Peyer's patch (tissue), 4 donors: ENCODE results near the gene ACOT7.

Experiments used
- POLR2A ChIP-seq, 2 donors: fragments of 450-650 bp; IDR thresholded peaks; one replicate each; pipeline ENCODE4 v1.5.1; 2017; ENCODE audit warnings: antibody characterized with exemption in 2 of 2, mild to moderate bottlenecking in 2 of 2, moderate library complexity in 2 of 2
- TF ChIP-seq, protein P1 (sequence below), 6 experiments: fragments of 450-650 bp in 4 of 6; fragments of 200-600 bp in 2 of 6; sonication (generic) in 1 of 6; IDR thresholded peaks; one replicate each; pipeline ENCODE4 v1.5.1; 2017 to 2019; ENCODE audit warnings: antibody characterized with exemption in 6 of 6, mild to moderate bottlenecking in 3 of 6, moderate library complexity in 1 of 6

DNA sequence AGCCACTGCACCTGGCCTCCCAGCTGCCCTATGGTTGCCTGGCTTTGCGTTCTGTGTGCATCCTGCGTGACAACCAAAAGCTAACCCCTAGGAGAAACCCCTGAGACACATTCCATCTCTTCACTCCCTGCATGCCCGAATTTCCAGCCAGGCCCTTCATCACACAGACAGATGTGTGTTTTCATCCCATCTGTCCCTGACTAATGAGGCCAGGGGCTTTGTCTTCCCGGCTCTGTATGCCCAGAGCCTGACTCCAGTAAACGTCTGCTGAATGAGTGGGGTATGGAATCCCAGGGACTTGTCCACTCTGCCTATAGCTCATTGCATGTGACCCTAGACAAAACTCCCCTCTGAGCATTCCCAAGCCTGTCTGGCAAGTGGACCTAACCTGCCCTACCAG, 40.6 kb upstream of the ACOT7 start:
- TF ChIP-seq, protein P1, sequence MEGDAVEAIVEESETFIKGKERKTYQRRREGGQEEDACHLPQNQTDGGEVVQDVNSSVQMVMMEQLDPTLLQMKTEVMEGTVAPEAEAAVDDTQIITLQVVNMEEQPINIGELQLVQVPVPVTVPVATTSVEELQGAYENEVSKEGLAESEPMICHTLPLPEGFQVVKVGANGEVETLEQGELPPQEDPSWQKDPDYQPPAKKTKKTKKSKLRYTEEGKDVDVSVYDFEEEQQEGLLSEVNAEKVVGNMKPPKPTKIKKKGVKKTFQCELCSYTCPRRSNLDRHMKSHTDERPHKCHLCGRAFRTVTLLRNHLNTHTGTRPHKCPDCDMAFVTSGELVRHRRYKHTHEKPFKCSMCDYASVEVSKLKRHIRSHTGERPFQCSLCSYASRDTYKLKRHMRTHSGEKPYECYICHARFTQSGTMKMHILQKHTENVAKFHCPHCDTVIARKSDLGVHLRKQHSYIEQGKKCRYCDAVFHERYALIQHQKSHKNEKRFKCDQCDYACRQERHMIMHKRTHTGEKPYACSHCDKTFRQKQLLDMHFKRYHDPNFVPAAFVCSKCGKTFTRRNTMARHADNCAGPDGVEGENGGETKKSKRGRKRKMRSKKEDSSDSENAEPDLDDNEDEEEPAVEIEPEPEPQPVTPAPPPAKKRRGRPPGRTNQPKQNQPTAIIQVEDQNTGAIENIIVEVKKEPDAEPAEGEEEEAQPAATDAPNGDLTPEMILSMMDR (IDR thresholded peaks at IDR 0.05) = no peak
- TF ChIP-seq POLR2A (IDR thresholded peaks at IDR 0.05) = no peak
